Measurements from ENCODE around the gene HOOK1.

GRCh38 chr1:59788825-59789224, 25.9 kb upstream of the HOOK1 start:
- TF ChIP-seq CTCF (IDR thresholded peaks at IDR 0.05; ENCODE audit: insufficient read depth, low read length): no peak
- TF ChIP-seq POLR2AphosphoS5 (IDR thresholded peaks at IDR 0.05; ENCODE audit: low read depth): no peak

Data from HL-60 (cell line).